Smooth muscle cell (in vitro differentiated cells): ENCODE measurements around the gene RMI1. TPM values are rescaled to one million over a fixed set of nuclear protein-coding genes. Genes with fewer than 3 reads are reported as not detected.
"Not testable (repeated sequence)": the region's sequence is repeated elsewhere in the genome, so short reads cannot be mapped to it uniquely, and the experiment has no call there.

Experiments used
- DNase-seq: peaks from one replicate; lab custom pipeline; 2025; ENCODE audit not compliant: unreplicated experiment; lab: John Stamatoyannopoulos, UW
- H2AFZ ChIP-seq: fragments of 200-600 bp; sonication (generic); 2 replicates; pipeline ENCODE4 v1.6.0; 2016; ENCODE audit warnings: antibody characterized with exemption, low read depth, mild to moderate bottlenecking
- H3F3A ChIP-seq: fragments of 200-600 bp; sonication (generic); 2 replicates; pipeline ENCODE4 v1.6.0; 2017; ENCODE audit warnings: antibody characterized with exemption, low read depth
- H3K27ac ChIP-seq: fragments of 200-600 bp; sonication (generic); 2 replicates; pipeline ENCODE4 v1.5.1; 2016; ENCODE audit warnings: low read depth, mild to moderate bottlenecking
- H3K27me3 ChIP-seq: fragments of 200-600 bp; sonication (generic); 2 replicates; pipeline ENCODE4 v1.6.1; 2016; ENCODE audit warnings: low read depth, mild to moderate bottlenecking
- H3K36me3 ChIP-seq: fragments of 200-600 bp; sonication (generic); 2 replicates; pipeline ENCODE4 v1.5.1; 2016; ENCODE audit warnings: low read depth
- H3K4me1 ChIP-seq: fragments of 200-600 bp; sonication (generic); 2 replicates; pipeline ENCODE4 v1.5.1; 2016; ENCODE audit warnings: low read depth
- H3K4me2 ChIP-seq: fragments of 200-600 bp; sonication (generic); 2 replicates; pipeline ENCODE4 v1.6.0; 2016; ENCODE audit warnings: mild to moderate bottlenecking
- H3K4me3 ChIP-seq: fragments of 200-600 bp; sonication (generic); 2 replicates; pipeline ENCODE4 v1.5.1; 2016; ENCODE audit warnings: mild to moderate bottlenecking
- H3K79me2 ChIP-seq: fragments of 200-600 bp; sonication (generic); 2 replicates; pipeline ENCODE4 v1.6.0; 2016; ENCODE audit warnings: low read depth, mild to moderate bottlenecking
- H3K9ac ChIP-seq: fragments of 200-600 bp; sonication (generic); 2 replicates; pipeline ENCODE4 v1.6.0; 2016; ENCODE audit warnings: low read depth
- H3K9me3 ChIP-seq: fragments of 200-600 bp; sonication (generic); replicated peaks from 2 replicates; pipeline ENCODE4 v1.5.1; 2016; ENCODE audit warnings: low read depth
- H4K20me1 ChIP-seq: fragments of 200-600 bp; sonication (generic); 2 replicates; pipeline ENCODE4 v1.6.0; 2016; ENCODE audit warnings: low read depth
- CTCF ChIP-seq: fragments of 200-600 bp; sonication (generic); IDR thresholded peaks from 2 replicates; pipeline ENCODE4 v1.5.1; 2017; ENCODE audit warnings: borderline replicate concordance, mild to moderate bottlenecking, antibody characterized with exemption; ENCODE audit not compliant: insufficient read depth, poor library complexity, severe bottlenecking
- WGBS: methylation state at CpG from one replicate; pipeline ENCODE4 v1.1.7; 2016; ENCODE audit warnings: low lambda C conversion rate; 5-methylcytosine and 5-hydroxymethylcytosine counted together
- microRNA-seq: library from miRNA; unstranded; fragments of <30 nt; microRNA quantifications from one replicate; pipeline ENCODE4, GENCODE V29; 2016; ENCODE audit warnings: borderline number of aligned reads
- polyA plus RNA-seq: library from polyadenylated mRNA; unstranded; fragments of >200 nt; fragmentation: Nextera tagmentation; extraction: Ambion mirVana; gene quantifications from 2 replicates; pipeline ENCODE4 v1.2.1, GENCODE V29; 2016
- small RNA-seq: library from RNA; depleted of rRNA; stranded (forward); fragments of <200 nt; gene quantifications from one replicate; pipeline ENCODE3, GENCODE V24; 2014
- total RNA-seq: library from RNA; depleted of rRNA; stranded (reverse); fragments of >200 nt; gene quantifications from 2 replicates; pipeline ENCODE4 v1.2.3, GENCODE V29; 2014

The RMI1 gene
- total and polyA plus RNA-seq, 2 experiments from 2014 or later: 3.2 to 11.1 TPM

- H3K4me1 ChIP-seq: no peaks in the 10 kb centered on the region
- no peaks in the 10 kb centered on the region for H3K36me3 ChIP-seq
- H3K4me3 ChIP-seq: no peak overlapping the region
- H3K9ac ChIP-seq: no peak overlapping the region
- H3K9me3 ChIP-seq: no peaks in the 10 kb centered on the region
- H3K27me3 ChIP-seq: no peaks in the 10 kb centered on the region
- DNase-seq: no peak
- no peak overlapping the region for H3K27ac ChIP-seq
- no peak overlapping the region for H3K4me2 ChIP-seq
- H3F3A ChIP-seq: no peaks in the 10 kb centered on the region
- no peaks in the 10 kb centered on the region for H3K79me2 ChIP-seq
- no peak overlapping the region for H2AFZ ChIP-seq
- 82% methylated on average over 2 of the region's 2 CpGs for WGBS
- no peaks in the 10 kb centered on the region for H4K20me1 ChIP-seq
- no peak for TF ChIP-seq CTCF
Measured at GRCh38 chr9:84031534-84031933, 50.9 kb downstream of the RMI1 start.

- H3F3A ChIP-seq, H3K79me2 ChIP-seq, H4K20me1 ChIP-seq, DNase-seq, H3K9me3 ChIP-seq, H3K4me3 ChIP-seq, H3K4me2 ChIP-seq, H2AFZ ChIP-seq, H3K4me1 ChIP-seq, H3K27me3 ChIP-seq, H3K9ac ChIP-seq, H3K27ac ChIP-seq, H3K36me3 ChIP-seq: not testable (repeated sequence)
- WGBS: 82% methylated on average over 5 of the region's 5 CpGs
Measured at GRCh38 chr9:84041857-84042256, 61.3 kb downstream of the RMI1 start.

- no peaks in the 10 kb centered on the region for H3K9me3 ChIP-seq
- H3F3A ChIP-seq: no peaks in the 10 kb centered on the region
- no peaks in the 10 kb centered on the region for H3K79me2 ChIP-seq
- 84% methylated on average over 5 of the region's 5 CpGs for WGBS
- no peak overlapping the region for H3K4me3 ChIP-seq
- no peaks in the 10 kb centered on the region for H3K36me3 ChIP-seq
- peaks cover 7% of the 10 kb centered on the region for H3K27me3 ChIP-seq
- no peaks in the 10 kb centered on the region for H3K4me1 ChIP-seq
- H3K4me2 ChIP-seq: no peak overlapping the region
- H3K27ac ChIP-seq: no peak overlapping the region
- no peak for TF ChIP-seq CTCF
- no peak for DNase-seq
- H3K9ac ChIP-seq: no peak overlapping the region
- no peak overlapping the region for H2AFZ ChIP-seq
- H4K20me1 ChIP-seq: no peaks in the 10 kb centered on the region
Measured at GRCh38 chr9:84045481-84046097, 65.0 kb downstream of the RMI1 start.

Small RNA genes lying within 50 kb of the gene (microRNA-seq; reads per million reads assigned to microRNA genes)
- 48.5 reads per million, percentile 44 among the genes with 10 or more reads in this experiment for gene MIR7-1

Small RNA genes lying within 50 kb of the gene (small RNA-seq; reads per million reads assigned to genes)
- not detected for gene RF00019

Other genes with a start within 250 kb of the RMI1 start
- not detected in 2 replicates for gene GKAP1, start 163.0 kb upstream of the RMI1 start, total RNA-seq
- gene GKAP1, start 163.0 kb upstream of the RMI1 start, polyA plus RNA-seq: 0.30 TPM in 1 of 2 replicates, not detected in the other
- 3.3 and 11.0 TPM in 2 replicates for gene KIF27, start 59.4 kb upstream of the RMI1 start, total RNA-seq
- gene KIF27, start 59.4 kb upstream of the RMI1 start, polyA plus RNA-seq: 1.9 and 4.4 TPM in 2 replicates
- gene HNRNPK, start 590 bp upstream of the RMI1 start, total RNA-seq: 532 and 584 TPM in 2 replicates
- gene HNRNPK, start 590 bp upstream of the RMI1 start, polyA plus RNA-seq: 468 and 469 TPM in 2 replicates